ENCODE data around the gene TENT4B. TPM values are rescaled to one million over a fixed set of nuclear protein-coding genes. Genes with fewer than 3 reads are reported as not detected.

The TENT4B gene
- total RNA-seq, 1 experiment from 2014 or later, result 11.4 TPM

- H3K79me2 ChIP-seq (ENCODE audit: low read depth), result no peaks in the 10 kb centered on the region
- ChIA-PET POLR2A (ENCODE audit: unreplicated experiment) (no interaction called here), CTCF (no interaction called here)
- BruUV-seq (replicated peaks), result no TSS peak
- H3K27me3 ChIP-seq (ENCODE audit: insufficient read depth, low read depth), result no peaks in the 10 kb centered on the region
- H3K4me1 ChIP-seq (replicated peaks; ENCODE audit: insufficient read depth), result no peaks in the 10 kb centered on the region
- H3K4me3 ChIP-seq, result no peak overlapping the region
- H3K36me3 ChIP-seq (ENCODE audit: low read depth), result no peaks in the 10 kb centered on the region
- no peaks in the 10 kb centered on the region for H4K20me1 ChIP-seq (ENCODE audit: insufficient read depth)
- H3F3A ChIP-seq (ENCODE audit: insufficient read depth, low read depth), result no peaks in the 10 kb centered on the region
- H3K9me2 ChIP-seq (ENCODE audit: insufficient read depth), result no peaks in the 10 kb centered on the region; the same call in 1 of the 2 replicates
- intact Hi-C loops (cut with micrococcal nuclease; ENCODE audit: unreplicated experiment), result no loop called here
- TF ChIP-seq, protein P1, sequence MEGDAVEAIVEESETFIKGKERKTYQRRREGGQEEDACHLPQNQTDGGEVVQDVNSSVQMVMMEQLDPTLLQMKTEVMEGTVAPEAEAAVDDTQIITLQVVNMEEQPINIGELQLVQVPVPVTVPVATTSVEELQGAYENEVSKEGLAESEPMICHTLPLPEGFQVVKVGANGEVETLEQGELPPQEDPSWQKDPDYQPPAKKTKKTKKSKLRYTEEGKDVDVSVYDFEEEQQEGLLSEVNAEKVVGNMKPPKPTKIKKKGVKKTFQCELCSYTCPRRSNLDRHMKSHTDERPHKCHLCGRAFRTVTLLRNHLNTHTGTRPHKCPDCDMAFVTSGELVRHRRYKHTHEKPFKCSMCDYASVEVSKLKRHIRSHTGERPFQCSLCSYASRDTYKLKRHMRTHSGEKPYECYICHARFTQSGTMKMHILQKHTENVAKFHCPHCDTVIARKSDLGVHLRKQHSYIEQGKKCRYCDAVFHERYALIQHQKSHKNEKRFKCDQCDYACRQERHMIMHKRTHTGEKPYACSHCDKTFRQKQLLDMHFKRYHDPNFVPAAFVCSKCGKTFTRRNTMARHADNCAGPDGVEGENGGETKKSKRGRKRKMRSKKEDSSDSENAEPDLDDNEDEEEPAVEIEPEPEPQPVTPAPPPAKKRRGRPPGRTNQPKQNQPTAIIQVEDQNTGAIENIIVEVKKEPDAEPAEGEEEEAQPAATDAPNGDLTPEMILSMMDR (conservative IDR thresholded peaks at IDR 0.05), result no peak
- no peak for TF ChIP-seq EZH2 (IDR thresholded peaks at IDR 0.05; ENCODE audit: low read depth)
- H3K9me3 ChIP-seq (ENCODE audit: insufficient read depth, low read depth), result no peaks in the 10 kb centered on the region
- no peak overlapping the region for H3K4me2 ChIP-seq
- DNase-seq, result no peak
- H3K27ac ChIP-seq, result no peak overlapping the region
- H2AFZ ChIP-seq, result no peak overlapping the region
Measured at GRCh38 chr16:50120711-50121110, 32.4 kb upstream of the TENT4B start.

- CTCF ChIA-PET, result no interaction called here
- Histone ChIP-seq H4K20me1 (ENCODE audit: insufficient read depth) (no peaks in the 10 kb centered on the region), H3K4me3 (no peak overlapping the region), H3K4me1 (replicated peaks; ENCODE audit: insufficient read depth) (no peaks in the 10 kb centered on the region), H3K9me3 (ENCODE audit: insufficient read depth, low read depth) (no peaks in the 10 kb centered on the region), H3K36me3 (ENCODE audit: low read depth) (no peaks in the 10 kb centered on the region), H3K27ac (no peak overlapping the region), H3K4me2 (no peak overlapping the region), H3K79me2 (ENCODE audit: low read depth) (no peaks in the 10 kb centered on the region), H3K9me2 (ENCODE audit: insufficient read depth) (no peaks in the 10 kb centered on the region; the same call in 1 of the 2 replicates), H2AFZ (no peak overlapping the region), H3K27me3 (ENCODE audit: insufficient read depth, low read depth) (no peaks in the 10 kb centered on the region), H3F3A (ENCODE audit: insufficient read depth, low read depth) (no peaks in the 10 kb centered on the region)
- TF ChIP-seq EZH2 (IDR thresholded peaks at IDR 0.05; ENCODE audit: low read depth), result no peak
- TF ChIP-seq, protein P1 (conservative IDR thresholded peaks at IDR 0.05), result no peak
- no peak for DNase-seq
- POLR2A ChIA-PET (ENCODE audit: unreplicated experiment), result no interaction called here
- BruUV-seq (replicated peaks), result no TSS peak
- intact Hi-C loops (cut with micrococcal nuclease; ENCODE audit: unreplicated experiment), result no loop called here
Measured at GRCh38 chr16:50121278-50121677, 31.8 kb upstream of the TENT4B start.

DNA sequence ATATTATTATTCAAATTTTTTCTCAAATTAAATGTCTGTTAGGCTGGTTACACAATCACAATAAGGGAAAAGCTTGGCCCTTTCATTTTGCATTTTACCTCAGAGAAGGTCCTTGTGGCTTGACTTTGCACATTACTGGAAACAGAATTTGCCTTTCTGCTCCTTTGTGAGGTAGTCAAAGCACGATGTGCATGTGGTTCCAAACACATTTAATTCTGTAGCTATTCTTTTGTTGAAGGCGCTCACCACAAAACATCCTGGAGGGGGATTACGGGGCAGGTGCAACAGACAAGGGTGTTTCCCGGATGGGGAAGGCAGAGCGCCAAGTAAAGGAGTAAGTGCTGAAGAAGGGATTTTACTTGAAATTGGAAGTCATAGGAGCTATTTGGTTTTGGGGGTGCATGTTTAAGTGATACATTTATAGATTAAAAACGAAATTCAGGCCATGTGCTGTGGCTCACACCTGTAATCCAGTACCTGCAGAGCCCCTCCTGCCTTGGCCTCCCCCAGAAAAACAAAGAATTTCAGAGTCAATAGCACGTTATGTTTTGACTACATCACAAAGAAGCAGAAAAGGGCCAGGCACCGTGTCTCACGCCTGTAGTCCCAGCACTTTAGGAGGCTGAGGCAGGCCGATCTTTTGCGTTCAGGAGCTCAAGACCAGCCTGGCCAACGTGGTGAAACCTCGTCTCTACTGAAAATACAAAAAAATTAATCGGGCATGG is 31.2 kb upstream of the TENT4B start:
- TF ChIP-seq, protein P1 (conservative IDR thresholded peaks at IDR 0.05), result no peak
- TF ChIP-seq EZH2 (IDR thresholded peaks at IDR 0.05; ENCODE audit: low read depth), result no peak
- H3F3A ChIP-seq (ENCODE audit: insufficient read depth, low read depth), result no peaks in the 10 kb centered on the region
- DNase-seq, result no peak
- no TSS peak for BruUV-seq (replicated peaks)
- H3K9me3 ChIP-seq (ENCODE audit: insufficient read depth, low read depth), result no peaks in the 10 kb centered on the region
- H3K36me3 ChIP-seq (ENCODE audit: low read depth), result no peaks in the 10 kb centered on the region
- intact Hi-C loops (cut with micrococcal nuclease; ENCODE audit: unreplicated experiment), result no loop called here
- CTCF ChIA-PET, result no interaction called here
- H3K4me3 ChIP-seq, result no peak overlapping the region
- no peak overlapping the region for H2AFZ ChIP-seq
- no peaks in the 10 kb centered on the region for H4K20me1 ChIP-seq (ENCODE audit: insufficient read depth)
- no peaks in the 10 kb centered on the region; the same call in 1 of the 2 replicates for H3K9me2 ChIP-seq (ENCODE audit: insufficient read depth)
- H3K4me2 ChIP-seq, result no peak overlapping the region
- H3K27ac ChIP-seq, result no peak overlapping the region
- POLR2A ChIA-PET (ENCODE audit: unreplicated experiment), result no interaction called here
- no peaks in the 10 kb centered on the region for H3K4me1 ChIP-seq (replicated peaks; ENCODE audit: insufficient read depth)
- no peaks in the 10 kb centered on the region for H3K27me3 ChIP-seq (ENCODE audit: insufficient read depth, low read depth)
- no peaks in the 10 kb centered on the region for H3K79me2 ChIP-seq (ENCODE audit: low read depth)
